ENCODE data around the gene MBOAT2. TPM values are rescaled to one million over a fixed set of nuclear protein-coding genes. Genes with fewer than 3 reads are reported as not detected.

MBOAT2 gene
- total RNA-seq, 1 experiment from 2014 or later = 30.7 TPM

GRCh38 chr2:8821276-8822217, 181.9 kb downstream of the MBOAT2 start:
- no peaks in the 10 kb centered on the region for H3K9me2 ChIP-seq (replicated peaks; ENCODE audit: low read length)
- DNase-seq (no peak), ATAC-seq (no peak)
- H2AFZ ChIP-seq (ENCODE audit: low read length) = no peak overlapping the region
- BruUV-seq (replicated peaks) = no TSS peak
- CTCF ChIA-PET = no interaction called here
- POLR2A ChIA-PET (ENCODE audit: unreplicated experiment) = no interaction called here
- no peaks in the 10 kb centered on the region for H4K20me1 ChIP-seq (ENCODE audit: low read length)
- H3K4me2 ChIP-seq (ENCODE audit: low read length) = no peak overlapping the region
- no peaks in the 10 kb centered on the region for H3K79me2 ChIP-seq (ENCODE audit: low read length)
- H3K9ac ChIP-seq (ENCODE audit: low read length) = no peak overlapping the region
- no peaks in the 10 kb centered on the region for H3F3A ChIP-seq (ENCODE audit: low read length, unreplicated experiment)
- no peaks in the 10 kb centered on the region for H3K27me3 ChIP-seq (ENCODE audit: low read length)
- 0 out of 2 replicates have a peak, but pooled peaks cover 4% of the 10 kb centered on the region for H3K4me1 ChIP-seq (ENCODE audit: insufficient read depth, low read length)
- H3K9me3 ChIP-seq (ENCODE audit: low read length) = no peaks in the 10 kb centered on the region
- no peak overlapping the region for H3K4me3 ChIP-seq (ENCODE audit: low read length)
- no peaks in the 10 kb centered on the region for H3K36me3 ChIP-seq (ENCODE audit: low read depth, low read length)
- TF ChIP-seq CTCF (conservative IDR thresholded peaks at IDR 0.05; ENCODE audit: low read depth, low read length) (no peak), EZH2 (IDR thresholded peaks at IDR 0.05; ENCODE audit: low read length, unreplicated experiment) (no peak), EZH2phosphoT487 (IDR thresholded peaks at IDR 0.05; ENCODE audit: borderline replicate concordance, low read length) (no peak)
- H3K27ac ChIP-seq (ENCODE audit: low read length) = no peak overlapping the region
- intact Hi-C loops (cut with micrococcal nuclease) = no loop called here

- Histone ChIP-seq H3K27me3 (ENCODE audit: low read length) (no peaks in the 10 kb centered on the region), H3K4me3 (ENCODE audit: low read length) (no peak overlapping the region), H3K9ac (ENCODE audit: low read length) (no peak overlapping the region), H3K9me2 (replicated peaks; ENCODE audit: low read length) (no peaks in the 10 kb centered on the region), H3K36me3 (ENCODE audit: low read depth, low read length) (no peaks in the 10 kb centered on the region), H3F3A (ENCODE audit: low read length, unreplicated experiment) (no peaks in the 10 kb centered on the region), H4K20me1 (ENCODE audit: low read length) (no peaks in the 10 kb centered on the region), H3K9me3 (ENCODE audit: low read length) (no peaks in the 10 kb centered on the region), H3K4me1 (ENCODE audit: insufficient read depth, low read length) (0 out of 2 replicates have a peak, but pooled peaks cover 4% of the 10 kb centered on the region), H3K79me2 (ENCODE audit: low read length) (no peaks in the 10 kb centered on the region), H3K4me2 (ENCODE audit: low read length) (no peak overlapping the region), H2AFZ (ENCODE audit: low read length) (no peak overlapping the region), H3K27ac (ENCODE audit: low read length) (no peak overlapping the region)
- intact Hi-C loops (cut with micrococcal nuclease) = no loop called here
- ChIA-PET POLR2A (ENCODE audit: unreplicated experiment) (no interaction called here), CTCF (no interaction called here)
- BruUV-seq (replicated peaks) = no TSS peak
- ATAC-seq (no peak), DNase-seq (no peak)
- no peak for TF ChIP-seq EZH2phosphoT487 (IDR thresholded peaks at IDR 0.05; ENCODE audit: borderline replicate concordance, low read length)
- TF ChIP-seq EZH2 (IDR thresholded peaks at IDR 0.05; ENCODE audit: low read length, unreplicated experiment) = no peak
- TF ChIP-seq CTCF (conservative IDR thresholded peaks at IDR 0.05; ENCODE audit: low read depth, low read length) = no peak
Measured at GRCh38 chr2:8819948-8820347, 183.5 kb downstream of the MBOAT2 start.

GRCh38 chr2:8819194-8819593, 184.3 kb downstream of the MBOAT2 start:
- Histone ChIP-seq H3K4me3 (ENCODE audit: low read length) (no peak overlapping the region), H3K36me3 (ENCODE audit: low read depth, low read length) (no peaks in the 10 kb centered on the region), H3K9me3 (ENCODE audit: low read length) (no peaks in the 10 kb centered on the region), H3K27ac (ENCODE audit: low read length) (no peak overlapping the region), H3K9me2 (replicated peaks; ENCODE audit: low read length) (no peaks in the 10 kb centered on the region), H2AFZ (ENCODE audit: low read length) (no peak overlapping the region), H3F3A (ENCODE audit: low read length, unreplicated experiment) (no peaks in the 10 kb centered on the region), H4K20me1 (ENCODE audit: low read length) (no peaks in the 10 kb centered on the region), H3K79me2 (ENCODE audit: low read length) (no peaks in the 10 kb centered on the region), H3K4me1 (ENCODE audit: insufficient read depth, low read length) (0 out of 2 replicates have a peak, but pooled peaks cover 4% of the 10 kb centered on the region), H3K4me2 (ENCODE audit: low read length) (no peak overlapping the region), H3K9ac (ENCODE audit: low read length) (no peak overlapping the region), H3K27me3 (ENCODE audit: low read length) (no peaks in the 10 kb centered on the region)
- CTCF ChIA-PET = no interaction called here
- BruUV-seq (replicated peaks) = no TSS peak
- intact Hi-C loops (cut with micrococcal nuclease) = no loop called here
- DNase-seq = peak; percentile 9
- no peak for TF ChIP-seq EZH2phosphoT487 (IDR thresholded peaks at IDR 0.05; ENCODE audit: borderline replicate concordance, low read length)
- ATAC-seq = peak; percentile 78
- POLR2A ChIA-PET (ENCODE audit: unreplicated experiment) = no interaction called here
